Mesendoderm (in vitro differentiated cells): ENCODE data around the gene OGFOD1.

Experiments used
- DNase-seq: peaks from one replicate; pipeline ENCODE4 v3.0.0; 2013
- H2AK5ac ChIP-seq: 2 replicates; pipeline ENCODE4 v1.6.1; 2013; ENCODE audit warnings: low read length, inconsistent platforms
- H2BK120ac ChIP-seq: 2 replicates; pipeline ENCODE4 v1.6.1; 2013; ENCODE audit warnings: low read depth, mild to moderate bottlenecking, low read length, moderate library complexity, mixed read lengths
- H2BK15ac ChIP-seq: replicated peaks from 2 replicates; pipeline ENCODE4 v1.6.1; 2013; ENCODE audit warnings: low read depth, mild to moderate bottlenecking, moderate library complexity
- H2BK5ac ChIP-seq: 2 replicates; pipeline ENCODE4 v1.6.1; 2013; ENCODE audit warnings: low read length, inconsistent platforms
- H3K18ac ChIP-seq: 2 replicates; pipeline ENCODE4 v1.6.1; 2013; ENCODE audit warnings: mild to moderate bottlenecking, low read length, mixed read lengths
- H3K23ac ChIP-seq: one replicate; pipeline ENCODE4 v1.6.1; 2013; ENCODE audit warnings: low read length
- H3K27ac ChIP-seq: 2 replicates; pipeline ENCODE4 v1.5.1; 2013; ENCODE audit warnings: low read depth, mild to moderate bottlenecking, inconsistent platforms, low read length, moderate library complexity
- H3K27me3 ChIP-seq: 2 replicates; pipeline ENCODE4 v1.6.1; 2013; ENCODE audit warnings: low read length, control low read depth, mild to moderate bottlenecking, inconsistent platforms; ENCODE audit not compliant: insufficient read depth, poor library complexity
- H3K36me3 ChIP-seq: 2 replicates; pipeline ENCODE4 v1.6.1; 2013; ENCODE audit warnings: low read length, inconsistent platforms; ENCODE audit not compliant: control insufficient read depth, insufficient read depth
- H3K4ac ChIP-seq: one replicate; pipeline ENCODE4 v1.6.1; 2013; ENCODE audit warnings: low read depth, mild to moderate bottlenecking, low read length, moderate library complexity
- H3K4me1 ChIP-seq: 2 replicates; pipeline ENCODE4 v1.6.1; 2013; ENCODE audit warnings: low read depth, low read length, inconsistent platforms; ENCODE audit not compliant: control insufficient read depth
- H3K4me2 ChIP-seq: 2 replicates; pipeline ENCODE4 v1.6.1; 2013; ENCODE audit warnings: low read length
- H3K4me3 ChIP-seq: 2 replicates; pipeline ENCODE4 v1.5.1; 2013; ENCODE audit warnings: mild to moderate bottlenecking, low read length
- H3K56ac ChIP-seq: one replicate; pipeline ENCODE4 v1.6.1; 2013; ENCODE audit warnings: low read length
- H3K79me1 ChIP-seq: 2 replicates; pipeline ENCODE4 v1.6.1; 2013; ENCODE audit warnings: low read length, inconsistent platforms
- H3K79me2 ChIP-seq: 2 replicates; pipeline ENCODE4 v1.6.1; 2013; ENCODE audit warnings: mild to moderate bottlenecking, low read length; ENCODE audit not compliant: control insufficient read depth, insufficient read depth
- H3K9ac ChIP-seq: 2 replicates; pipeline ENCODE4 v1.6.1; 2013; ENCODE audit warnings: low read length, inconsistent platforms
- H4K5ac ChIP-seq: one replicate; pipeline ENCODE4 v1.6.1; 2013; ENCODE audit warnings: low read length
- H4K8ac ChIP-seq: one replicate; pipeline ENCODE4 v1.6.1; 2013; ENCODE audit warnings: low read depth, mild to moderate bottlenecking, control low read depth, low read length, moderate library complexity
- WGBS: extraction: QIAGEN DNeasy Blood & Tissue Kit; methylation state at CpG from one replicate; pipeline ENCODE4 v1.1.7; 2013; ENCODE audit warnings: low lambda C conversion rate, missing lambda C conversion rate; ENCODE audit not compliant: insufficient coverage; ENCODE audit errors: extremely low coverage; 5-methylcytosine and 5-hydroxymethylcytosine counted together

OGFOD1 gene

GRCh38 chr16:56466344-56466743 lies 15.0 kb downstream of the OGFOD1 start:
- Histone ChIP-seq H4K5ac (no peak overlapping the region), H3K79me2 (no peaks in the 10 kb centered on the region), H3K9ac (no peak overlapping the region), H2AK5ac (no peak overlapping the region), H3K56ac (no peak overlapping the region), H2BK15ac (no peak overlapping the region), H3K4ac (no peak overlapping the region), H3K18ac (no peak overlapping the region), H3K27ac (no peak overlapping the region), H3K4me1 (no peaks in the 10 kb centered on the region), H3K27me3 (no peaks in the 10 kb centered on the region), H3K4me3 (no peak overlapping the region), H4K8ac (no peak overlapping the region), H3K4me2 (no peak overlapping the region), H3K36me3 (peaks cover 4% of the 10 kb centered on the region), H3K79me1 (no peaks in the 10 kb centered on the region), H3K23ac (no peak overlapping the region), H2BK5ac (no peak overlapping the region), H2BK120ac (no peak overlapping the region)
- no peak for DNase-seq
- no CpG with 5 or more reads among the region's 2 CpGs for WGBS

GRCh38 chr16:56468800-56469199 lies 17.4 kb downstream of the OGFOD1 start:
- H3K56ac ChIP-seq = no peak overlapping the region
- H3K27ac ChIP-seq = no peak overlapping the region
- H3K4ac ChIP-seq = no peak overlapping the region
- no peak overlapping the region for H4K5ac ChIP-seq
- no peaks in the 10 kb centered on the region for H3K27me3 ChIP-seq
- no peak overlapping the region for H3K23ac ChIP-seq
- DNase-seq = no peak
- H2BK120ac ChIP-seq = no peak overlapping the region
- no peak overlapping the region for H3K9ac ChIP-seq
- H3K79me1 ChIP-seq = no peaks in the 10 kb centered on the region
- H4K8ac ChIP-seq = no peak overlapping the region
- H2BK5ac ChIP-seq = no peak overlapping the region
- no peak overlapping the region for H2AK5ac ChIP-seq
- H3K4me2 ChIP-seq = no peak overlapping the region
- no peaks in the 10 kb centered on the region for H3K79me2 ChIP-seq
- no peak overlapping the region for H3K4me3 ChIP-seq
- H3K36me3 ChIP-seq = peaks cover 7% of the 10 kb centered on the region
- no peaks in the 10 kb centered on the region for H3K4me1 ChIP-seq
- no peak overlapping the region for H3K18ac ChIP-seq
- H2BK15ac ChIP-seq = no peak overlapping the region

GRCh38 chr16:56469748-56470147 lies 18.4 kb downstream of the OGFOD1 start:
- no CpG with 5 or more reads among the region's 7 CpGs for WGBS
- Histone ChIP-seq H3K27me3 (no peaks in the 10 kb centered on the region), H3K56ac (no peak overlapping the region), H3K79me2 (no peaks in the 10 kb centered on the region), H2BK5ac (no peak overlapping the region), H4K8ac (no peak overlapping the region), H3K4ac (no peak overlapping the region), H2AK5ac (no peak overlapping the region), H3K27ac (no peak overlapping the region), H3K18ac (no peak overlapping the region), H2BK120ac (no peak overlapping the region), H3K4me2 (no peak overlapping the region), H4K5ac (no peak overlapping the region), H3K79me1 (no peaks in the 10 kb centered on the region), H3K36me3 (peaks cover 7% of the 10 kb centered on the region), H3K4me3 (no peak overlapping the region), H2BK15ac (no peak overlapping the region), H3K23ac (no peak overlapping the region), H3K9ac (no peak overlapping the region), H3K4me1 (no peaks in the 10 kb centered on the region)
- DNase-seq = no peak

- H3K9ac ChIP-seq = no peak overlapping the region
- no peak overlapping the region for H4K8ac ChIP-seq
- H3K79me1 ChIP-seq = no peaks in the 10 kb centered on the region
- no peak overlapping the region for H3K18ac ChIP-seq
- no CpG with 5 or more reads among the region's 3 CpGs for WGBS
- H2BK5ac ChIP-seq = no peak overlapping the region
- no peaks in the 10 kb centered on the region for H3K79me2 ChIP-seq
- H3K23ac ChIP-seq = no peak overlapping the region
- no peaks in the 10 kb centered on the region for H3K27me3 ChIP-seq
- H3K27ac ChIP-seq = no peak overlapping the region
- no peak overlapping the region for H2BK120ac ChIP-seq
- H2BK15ac ChIP-seq = no peak overlapping the region
- no peak for DNase-seq
- no peak overlapping the region for H3K4me3 ChIP-seq
- no peak overlapping the region for H4K5ac ChIP-seq
- no peak overlapping the region for H3K4me2 ChIP-seq
- no peak overlapping the region for H2AK5ac ChIP-seq
- H3K36me3 ChIP-seq = peaks cover 7% of the 10 kb centered on the region
- no peak overlapping the region for H3K4ac ChIP-seq
- H3K4me1 ChIP-seq = no peaks in the 10 kb centered on the region
- H3K56ac ChIP-seq = no peak overlapping the region
Measured at GRCh38 chr16:56470232-56470631, 18.9 kb downstream of the OGFOD1 start.

- H4K8ac ChIP-seq = no peak overlapping the region
- no peak overlapping the region for H3K9ac ChIP-seq
- no peak overlapping the region for H3K4me3 ChIP-seq
Measured at GRCh38 chr16:56470666-56471065, 19.3 kb downstream of the OGFOD1 start.

GRCh38 chr16:56475201-56475600 lies 23.8 kb downstream of the OGFOD1 start:
- no peak overlapping the region for H3K56ac ChIP-seq
- H3K79me2 ChIP-seq = no peaks in the 10 kb centered on the region
- H3K79me1 ChIP-seq = no peaks in the 10 kb centered on the region
- peak; percentile 81 for DNase-seq
- H2BK120ac ChIP-seq = no peak overlapping the region
- no peak overlapping the region for H3K27ac ChIP-seq
- no peak overlapping the region for H2BK15ac ChIP-seq
- H3K4me3 ChIP-seq = no peak overlapping the region
- H3K4me2 ChIP-seq = no peak overlapping the region
- no peak overlapping the region for H3K4ac ChIP-seq
- peaks cover 9% of the 10 kb centered on the region for H3K36me3 ChIP-seq
- WGBS = no CpG with 5 or more reads among the region's 2 CpGs
- no peak overlapping the region for H4K8ac ChIP-seq
- H2AK5ac ChIP-seq = no peak overlapping the region
- no peaks in the 10 kb centered on the region for H3K4me1 ChIP-seq
- H3K18ac ChIP-seq = no peak overlapping the region
- H3K23ac ChIP-seq = no peak overlapping the region
- no peak overlapping the region for H2BK5ac ChIP-seq
- no peaks in the 10 kb centered on the region for H3K27me3 ChIP-seq
- H3K9ac ChIP-seq = no peak overlapping the region
- no peak overlapping the region for H4K5ac ChIP-seq

More at GRCh38 chr16:56470666-56471065, 19.3 kb downstream of the OGFOD1 start:
- Histone ChIP-seq H3K4me1 (no peaks in the 10 kb centered on the region), H3K18ac (no peak overlapping the region), H3K27me3 (no peaks in the 10 kb centered on the region), H3K36me3 (peaks cover 7% of the 10 kb centered on the region), H3K4ac (no peak overlapping the region), H3K56ac (no peak overlapping the region), H2BK15ac (no peak overlapping the region), H3K79me2 (no peaks in the 10 kb centered on the region), H2BK5ac (no peak overlapping the region), H3K4me2 (no peak overlapping the region), H4K5ac (no peak overlapping the region), H3K23ac (no peak overlapping the region), H2AK5ac (no peak overlapping the region), H3K79me1 (no peaks in the 10 kb centered on the region), H2BK120ac (no peak overlapping the region), H3K27ac (no peak overlapping the region)
- no peak for DNase-seq
- WGBS = no CpG with 5 or more reads among the region's 1 CpG
